Renal cortex interstitium (tissue), 15 donors: Measurements from ENCODE around the gene TPBGL. TPM values are rescaled to one million over a fixed set of nuclear protein-coding genes. Genes with fewer than 3 reads are reported as not detected.
A peak's percentile ranks its signal among the peaks of the same experiment; 100 is the strongest.

Experiments
- DNase-seq, 11 donors: peaks; one replicate each; pipeline ENCODE4 v3.0.0-alpha.2; 2013; ENCODE audit warnings: low read depth in 9 of 11, low spot score in 4 of 11; ENCODE audit errors: extremely low read depth in 1 of 11
- long read RNA-seq, 16 experiments: transcript quantifications; one replicate each; lab custom pipeline, GENCODE V29; 2026
- polyA plus RNA-seq, 3 donors: library from polyadenylated mRNA; unstranded; fragments of 120-200 nt; gene quantifications; one replicate each; pipeline ENCODE4 v1.2.1, GENCODE V29; 2013; ENCODE audit not compliant: insufficient read length in 3 of 3

The TPBGL gene
- polyA plus RNA-seq, result under 1 TPM; 0.06 to 0.14 (median 0.11) TPM
- long read RNA-seq, donor 1, result 0 reads
- long read RNA-seq, donor 2, partial matches to known transcripts, result 0 of 1 reads
- long read RNA-seq, donor 2, other reads (novel, unspliced or antisense), result 0 of 1 reads
- long read RNA-seq, donor 3, result 0 reads
- long read RNA-seq, donor 4, result 0 reads
- long read RNA-seq, donor 5, result 0 reads
- long read RNA-seq, donor 6, result 0 reads
- long read RNA-seq, donor 7, result 0 reads
- long read RNA-seq, donor 8, partial matches to known transcripts, result 0 of 1 reads
- long read RNA-seq, donor 8, other reads (novel, unspliced or antisense), result 0 of 1 reads
- long read RNA-seq, donor 9, result 0 reads
- long read RNA-seq, donor 10, result 0 reads
- long read RNA-seq, donor 11, result 0 reads
- long read RNA-seq, donor 12, result 0 reads
- long read RNA-seq, donor 13, result 0 reads
- long read RNA-seq, donor 14, result 0 reads
- long read RNA-seq, donor 15, result 0 reads
- long read RNA-seq, donor 16, partial matches to known transcripts, result 0 of 1 reads
- long read RNA-seq, donor 16, other reads (novel, unspliced or antisense), result 0 of 1 reads

DNA sequence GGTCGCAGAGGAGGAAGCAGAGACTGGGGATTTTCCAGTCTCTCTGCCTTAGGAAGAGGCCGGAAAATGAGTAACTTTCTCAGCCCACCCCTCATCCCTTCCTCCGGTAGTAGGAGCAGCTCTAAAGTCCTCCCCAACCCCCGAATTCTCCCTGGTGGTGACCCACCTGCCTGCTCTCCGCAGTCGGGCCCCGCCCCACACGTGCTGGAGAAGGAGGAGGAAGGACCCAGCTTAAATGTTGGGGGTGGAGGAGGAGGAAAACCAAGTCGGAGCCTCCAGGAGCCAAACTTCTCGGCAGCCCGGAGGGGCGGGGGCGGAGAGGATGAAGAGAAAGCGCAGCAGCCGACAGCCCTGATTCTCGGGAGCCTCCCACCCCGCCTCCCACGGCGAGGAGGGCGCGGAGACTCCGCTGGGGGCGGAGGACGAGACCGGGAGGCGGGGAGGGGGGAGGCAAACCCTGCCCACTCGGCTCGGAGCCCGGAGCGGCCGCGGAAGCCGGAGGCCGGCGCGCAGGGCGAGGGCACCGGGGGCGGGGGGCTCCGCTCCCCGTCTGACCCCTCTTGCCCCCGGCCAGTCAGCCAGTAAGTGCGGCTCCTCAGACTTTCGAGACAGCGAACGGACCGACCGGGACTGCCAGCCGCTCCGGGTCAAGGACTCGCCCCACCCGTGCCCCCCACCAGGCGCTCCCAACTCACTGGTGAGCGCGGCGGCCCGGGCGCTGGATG lies at the start of gene TPBGL:
Gene TPBGL, plus strand, starts transcription at position 464 of the 725 bp plus-strand sequence. CDS start 276 bp downstream, outside the sequence.
- peak in 3 of 11 donors; percentile 18 to 29 (median 25) for DNase-seq

- peak in 1 of 11 donors; percentile 28 for DNase-seq
These were observed 49.2 kb upstream of the TPBGL start for GRCh38 chr11:75191330-75191717.

GRCh38 chr11:75193271-75193670 lies 47.3 kb upstream of the TPBGL start:
- no peak for DNase-seq

- DNase-seq, result no peak
These were observed 46.9 kb upstream of the TPBGL start for GRCh38 chr11:75193711-75194110.

GRCh38 chr11:75194147-75194546 lies 46.4 kb upstream of the TPBGL start:
- no peak for DNase-seq

DNA sequence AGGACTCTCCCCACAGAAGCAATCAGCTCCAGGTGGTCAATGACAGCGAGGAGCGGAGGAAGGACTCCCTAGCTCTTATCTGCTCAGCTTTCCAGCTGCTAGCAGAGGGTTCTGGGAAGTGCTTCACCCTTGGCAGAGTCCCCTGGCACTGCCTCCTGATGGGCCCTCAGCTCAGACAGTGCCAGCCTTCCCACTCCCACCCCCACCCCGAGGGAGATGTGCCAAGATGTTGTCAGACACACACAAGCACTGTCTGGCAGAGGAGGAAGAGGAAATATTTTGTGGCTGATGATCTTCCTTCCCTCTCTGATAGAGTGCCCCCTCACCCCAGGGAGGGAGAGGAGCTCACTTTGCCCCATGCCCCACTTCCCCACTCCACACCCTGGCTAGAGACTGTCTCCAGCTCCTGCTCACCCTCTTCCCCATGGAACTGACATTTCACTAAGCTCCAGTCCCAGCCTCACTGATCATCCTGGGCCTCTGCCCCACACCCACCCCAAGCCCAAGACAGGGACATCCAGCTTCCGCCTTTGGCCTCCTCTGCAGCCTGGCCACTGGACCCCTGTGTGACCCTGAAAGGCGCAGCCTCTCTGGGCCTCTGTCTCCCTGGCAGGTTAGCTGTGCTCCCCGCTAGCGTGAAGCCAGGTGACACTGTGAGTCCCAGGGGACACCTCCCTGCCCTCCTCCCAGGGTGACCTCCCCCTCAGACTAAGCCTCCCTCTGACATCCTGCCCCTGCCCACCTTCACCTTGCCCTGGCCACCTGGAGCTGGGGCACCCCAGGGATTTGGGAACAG lies 45.2 kb upstream of the TPBGL start:
- DNase-seq, result no peak

- DNase-seq, result no peak
These were observed 44.1 kb upstream of the TPBGL start for GRCh38 chr11:75196426-75196825.

DNA sequence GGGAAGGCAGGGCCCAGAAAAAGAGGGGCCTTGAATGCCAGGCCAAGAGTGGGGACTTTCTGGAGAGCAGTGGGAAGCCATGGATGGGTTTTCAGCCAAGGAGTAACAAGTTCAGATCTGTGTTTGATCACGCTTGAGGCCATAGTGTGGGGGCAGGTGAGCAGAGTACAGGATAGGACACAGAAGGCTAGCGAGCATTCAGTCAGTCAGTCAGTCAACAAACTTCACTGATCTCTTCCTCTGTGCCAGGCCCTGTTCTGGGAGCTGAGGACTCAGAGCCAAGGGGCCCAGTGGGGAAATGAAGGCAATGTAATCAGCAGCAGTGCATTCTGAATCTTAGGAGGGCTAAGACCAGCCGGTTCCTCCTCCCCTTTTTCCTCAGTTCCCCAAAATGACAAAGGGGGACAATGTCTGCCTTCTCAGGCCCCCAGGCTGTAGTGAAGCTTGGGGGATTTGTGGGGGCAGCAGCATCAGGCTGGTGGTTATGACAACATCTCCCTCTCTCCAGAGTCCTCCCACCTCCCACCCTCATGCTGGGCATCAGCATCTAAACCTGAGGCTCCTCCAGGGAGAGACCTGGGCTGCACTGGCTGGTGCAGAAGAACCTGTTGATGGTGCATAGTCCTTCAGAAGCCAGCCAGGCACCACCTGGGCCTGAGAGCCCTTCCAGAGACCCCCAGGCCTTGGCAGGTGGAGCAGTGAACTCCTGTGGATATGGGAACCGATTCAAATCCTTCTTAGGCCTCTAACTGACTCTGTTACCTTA lies 42.9 kb upstream of the TPBGL start:
- DNase-seq, result no peak

DNA sequence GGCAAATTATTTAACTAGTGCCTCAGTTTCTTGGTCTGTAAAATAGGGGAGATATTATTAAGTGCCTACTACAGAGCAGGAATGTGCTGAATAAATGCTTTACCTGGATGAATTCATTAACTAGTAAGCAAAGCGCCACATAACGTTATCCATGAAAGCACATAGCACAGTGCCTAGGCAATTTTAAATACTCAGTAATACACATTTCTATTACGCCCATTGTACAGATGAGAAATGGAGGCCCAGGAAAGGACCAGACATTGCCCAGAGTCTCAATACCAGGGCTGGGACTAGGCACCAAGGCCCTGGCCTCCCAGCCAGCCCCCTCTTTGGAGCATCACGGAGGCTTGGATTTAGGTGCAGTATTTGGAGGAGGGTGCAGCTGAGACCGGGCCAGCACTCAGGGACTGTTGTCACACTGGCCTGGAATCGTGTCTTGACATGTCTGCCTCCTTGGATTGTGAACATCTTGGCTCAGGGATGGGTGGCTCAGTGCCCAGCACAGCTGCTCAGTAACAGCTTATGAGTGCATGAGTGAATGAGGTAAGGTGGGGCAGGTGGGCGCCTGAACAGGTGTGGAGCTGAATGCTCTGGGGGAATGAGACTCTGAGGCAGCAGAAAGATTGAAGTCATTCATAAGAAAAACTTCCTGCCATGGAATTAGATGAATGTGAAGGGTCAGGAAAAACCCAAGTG lies 42.1 kb upstream of the TPBGL start:
- no peak for DNase-seq

DNA sequence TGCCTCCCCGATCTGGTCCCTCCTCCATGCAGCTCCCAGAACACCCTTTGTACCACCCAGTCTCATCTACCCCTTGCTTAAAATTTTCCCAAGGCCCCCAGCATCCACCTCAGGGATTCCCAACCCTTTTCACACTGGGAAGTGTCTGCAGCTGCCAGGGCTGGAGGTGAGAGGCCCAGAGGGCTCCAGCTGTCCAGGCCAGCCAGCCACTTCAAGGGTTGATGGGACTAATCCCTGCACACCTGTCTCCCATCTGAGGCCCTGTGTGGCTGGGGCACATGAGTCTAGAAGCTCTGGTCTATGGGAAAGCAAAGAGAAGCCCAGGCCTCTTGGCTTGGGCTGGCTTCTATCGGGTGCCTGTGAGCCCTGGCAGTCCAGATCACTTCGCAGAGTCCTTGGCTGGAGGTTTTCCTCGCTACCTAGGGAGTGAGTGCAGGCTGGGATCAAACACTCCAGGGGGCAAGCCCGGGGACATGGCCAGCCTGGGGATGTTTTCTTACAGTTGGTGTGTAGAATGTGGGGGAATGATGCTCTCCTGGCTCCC lies 41.1 kb upstream of the TPBGL start:
- no peak for DNase-seq

- no peak for DNase-seq
These were observed 40.5 kb upstream of the TPBGL start for GRCh38 chr11:75200051-75200450.

- no peak for DNase-seq
These were observed 40.0 kb upstream of the TPBGL start for GRCh38 chr11:75200531-75200930.

GRCh38 chr11:75201771-75202170 lies 38.8 kb upstream of the TPBGL start:
- no peak for DNase-seq

DNA sequence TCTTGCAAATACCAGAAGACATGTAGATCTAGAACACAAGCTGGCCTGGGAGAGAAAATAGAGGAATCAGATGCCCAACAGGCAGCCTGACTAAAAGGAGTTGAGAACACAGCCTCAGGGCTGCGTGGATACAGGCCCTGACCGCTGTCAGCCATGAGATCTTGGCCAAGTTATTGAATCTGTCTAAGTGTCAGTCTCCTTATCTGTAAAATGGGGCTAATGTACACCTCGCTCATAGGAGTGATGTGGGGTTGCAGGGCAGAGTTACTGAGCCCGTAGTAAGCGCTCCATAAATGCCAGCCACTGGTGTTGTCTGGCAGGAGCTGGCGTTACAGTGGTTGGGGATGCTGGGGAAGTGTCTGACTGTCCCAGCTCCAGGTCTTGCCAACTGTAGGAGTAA lies 38.4 kb upstream of the TPBGL start:
- no peak for DNase-seq

DNA sequence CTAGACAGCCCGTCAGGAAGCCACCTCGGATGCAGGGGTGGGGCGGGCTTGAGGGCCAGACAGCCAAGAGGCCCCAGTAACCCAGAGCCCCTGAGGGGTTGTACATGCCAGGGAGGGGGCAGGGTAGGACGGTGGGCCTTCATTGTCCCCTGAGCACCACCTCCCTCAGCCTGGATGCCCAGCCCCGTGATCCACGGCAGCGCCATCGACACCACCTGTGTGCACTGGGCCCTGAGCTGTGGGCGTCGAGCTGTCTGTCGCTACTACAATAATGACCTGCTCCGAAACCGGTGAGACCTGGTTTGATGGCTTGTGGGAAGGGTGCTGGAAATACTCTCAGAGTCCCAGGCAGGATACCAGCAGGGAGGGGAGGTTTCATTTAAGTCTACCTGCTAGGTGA lies 37.4 kb upstream of the TPBGL start:
- DNase-seq, result no peak

- no peak for DNase-seq
These were observed 36.9 kb upstream of the TPBGL start for GRCh38 chr11:75203641-75204011.

- no peak for DNase-seq
These were observed 36.4 kb upstream of the TPBGL start for GRCh38 chr11:75204012-75204674.
